Measurements from ENCODE around the gene FLT3LG. TPM values are rescaled to one million over a fixed set of nuclear protein-coding genes. Genes with fewer than 3 reads are reported as not detected.
"Not testable (repeated sequence)": the region's sequence is repeated elsewhere in the genome, so short reads cannot be mapped to it uniquely, and the experiment has no call there.

FLT3LG gene
- total RNA-seq, 1 donor from 2014 or later: 5.9 TPM

- ATAC-seq: no peak
- intact Hi-C loops (cut with micrococcal nuclease): no loop called here
- DNase-seq: no peak
Observed at GRCh38 chr19:49456326-49456725, 17.7 kb upstream of the FLT3LG start.

- ATAC-seq: no peak
- intact Hi-C loops (cut with micrococcal nuclease): no loop called here
- no peak for DNase-seq
Observed at GRCh38 chr19:49458567-49458903, 15.5 kb upstream of the FLT3LG start.

- ATAC-seq: no peak
- intact Hi-C loops (cut with micrococcal nuclease): no loop called here
- no peak for DNase-seq
Observed at GRCh38 chr19:49459388-49459787, 14.6 kb upstream of the FLT3LG start.

GRCh38 chr19:49461130-49461529, 12.9 kb upstream of the FLT3LG start:
- ATAC-seq; intact Hi-C loops (cut with micrococcal nuclease); DNase-seq: not testable (repeated sequence)

- ATAC-seq (no peak), DNase-seq (no peak)
- intact Hi-C loops (cut with micrococcal nuclease): no loop called here
Observed at GRCh38 chr19:49461656-49462055, 12.4 kb upstream of the FLT3LG start.

GRCh38 chr19:49462492-49462891, 11.5 kb upstream of the FLT3LG start:
- intact Hi-C loops (cut with micrococcal nuclease): no loop called here
- DNase-seq (no peak), ATAC-seq (no peak)

- ATAC-seq: no peak
- no peak for DNase-seq
- intact Hi-C loops (cut with micrococcal nuclease): no loop called here
Observed at GRCh38 chr19:49463960-49464740, 9.9 kb upstream of the FLT3LG start.

GRCh38 chr19:49465371-49465770, 8.6 kb upstream of the FLT3LG start:
- intact Hi-C loops (cut with micrococcal nuclease): no loop called here
- DNase-seq (no peak), ATAC-seq (no peak)

GRCh38 chr19:49468199-49468598, 5.8 kb upstream of the FLT3LG start:
- ATAC-seq (no peak), DNase-seq (no peak)
- intact Hi-C loops (cut with micrococcal nuclease): no loop called here

- ATAC-seq (peak; percentile 87), DNase-seq (peak; percentile 83)
- intact Hi-C loops (cut with micrococcal nuclease): no loop called here
Observed at GRCh38 chr19:49468746-49469447, 5.1 kb upstream of the FLT3LG start.

GRCh38 chr19:49469828-49470614, 4.0 kb upstream of the FLT3LG start:
- ATAC-seq: no peak

GRCh38 chr19:49470615-49470978, 3.4 kb upstream of the FLT3LG start:
- DNase-seq: no peak
- intact Hi-C loops (cut with micrococcal nuclease): no loop called here
- no peak for ATAC-seq

More at GRCh38 chr19:49469828-49470614, 4.0 kb upstream of the FLT3LG start:
- no peak for DNase-seq
- intact Hi-C loops (cut with micrococcal nuclease): no loop called here

GRCh38 chr19:49472936-49473335, 1.1 kb upstream of the FLT3LG start:
- intact Hi-C loops (cut with micrococcal nuclease): no loop called here
- no peak for ATAC-seq
- DNase-seq: no peak

- DNase-seq; intact Hi-C loops (cut with micrococcal nuclease); ATAC-seq: not testable (repeated sequence)
Observed at GRCh38 chr19:49473501-49473867, 531 bp upstream of the FLT3LG start.

GRCh38 chr19:49474542-49474924, 518 bp downstream of the FLT3LG start:
- no peak for DNase-seq
- ATAC-seq: peak; percentile 1
- intact Hi-C loops (cut with micrococcal nuclease): no loop called here

- ATAC-seq (no peak), DNase-seq (no peak)
- intact Hi-C loops (cut with micrococcal nuclease): no loop called here
Observed at GRCh38 chr19:49475191-49475917, 1.3 kb downstream of the FLT3LG start.

GRCh38 chr19:49475995-49476880, 2.2 kb downstream of the FLT3LG start:
- ATAC-seq (peak; percentile 28), DNase-seq (peak; percentile 65)
- intact Hi-C loops (cut with micrococcal nuclease): no loop called here

- DNase-seq (no peak), ATAC-seq (no peak)
- intact Hi-C loops (cut with micrococcal nuclease): no loop called here
Observed at GRCh38 chr19:49479975-49480628, 6.1 kb downstream of the FLT3LG start.

Measured in left ventricle myocardium superior (tissue), 1 donor.